HCT116 (cell line): ENCODE results near the gene TMEM150C. TPM values are rescaled to one million over a fixed set of nuclear protein-coding genes. Genes with fewer than 3 reads are reported as not detected.

Experiments used
- ATAC-seq: fragments of 200-7000 bp; cut with Tn5 transposase; 2 replicates; pipeline ENCODE4 v1.9.1; 2020; ENCODE audit warnings: mild to moderate bottlenecking, moderate library complexity
- BruUV-seq: library from RNA; stranded (reverse); fragments of 400-500 nt; replicated peaks from 2 replicates; lab custom pipeline; 2021; lab: Mats Ljungman, UMichigan
- CTCF ChIA-PET: fragments of 300-600 bp; sonication (Branson Sonifier 250); formaldehyde crosslinking; loops from one replicate; lab custom pipeline; 2021; ENCODE audit warnings: antibody characterized with exemption; lab: Charles Lee
- POLR2A ChIA-PET: fragments of 300-600, 350-600 bp; sonication (Branson Sonifier 250); formaldehyde crosslinking; loops from one replicate; lab custom pipeline; 2021; ENCODE audit warnings: antibody characterized with exemption; lab: Charles Lee
- RAD21 ChIA-PET, 2 experiments: fragments of 300-600 bp; sonication (Branson Sonifier 250); formaldehyde crosslinking; loops; one replicate each; lab custom pipeline; 2023; ENCODE audit warnings: low total read pairs in 2 of 2; ENCODE audit not compliant: uncharacterized antibody in 2 of 2, unreplicated experiment in 2 of 2, low non-redundant PET in 1 of 2; lab: Charles Lee
- DNase-seq: peaks from one replicate; pipeline ENCODE4 v3.0.0-alpha.2; 2010; ENCODE audit warnings: low read depth, low spot score
- H2AFZ ChIP-seq: fragments of 200-600 bp; shearing (Covaris generic), sonication (generic); 2 replicates; pipeline ENCODE4 v1.6.1; 2017; ENCODE audit warnings: low read depth, mixed run types, mixed read lengths, antibody characterized with exemption, low read length; ENCODE audit not compliant: poor library complexity, severe bottlenecking
- H3K27ac ChIP-seq: 2 replicates; pipeline ENCODE4 v1.5.1; 2012; ENCODE audit warnings: low read depth, low read length
- H3K27me3 ChIP-seq: fragments of 200-600 bp; sonication (generic); 2 replicates; pipeline ENCODE4 v1.6.1; 2016; ENCODE audit warnings: mixed run types, low read length, mixed read lengths; ENCODE audit not compliant: insufficient read depth
- H3K36me3 ChIP-seq, 2 experiments: fragments of 200-500 bp in 1 of 2; fragments of 200-600 bp in 1 of 2; sonication (Bioruptor generic) in 1 of 2; sonication (generic) in 1 of 2; 2 replicates each; pipeline versions ENCODE4 v1.5.1 to v1.6.1; 2014 to 2016; ENCODE audit warnings: low read length in 2 of 2, inconsistent platforms in 1 of 2, mixed read lengths in 1 of 2, mixed run types in 1 of 2; ENCODE audit not compliant: insufficient read depth in 2 of 2, control insufficient read depth in 1 of 2
- H3K4me1 ChIP-seq, 2 experiments: fragments of 200-600 bp in 1 of 2; sonication (generic) in 1 of 2; 2 replicates each; pipeline versions ENCODE4 v1.5.1 to v1.6.1; 2012 to 2017; ENCODE audit warnings: low read length in 2 of 2, inconsistent platforms in 1 of 2, mild to moderate bottlenecking in 1 of 2, mixed read lengths in 1 of 2, mixed run types in 1 of 2, moderate library complexity in 1 of 2; ENCODE audit not compliant: insufficient read depth in 2 of 2, control insufficient read depth in 1 of 2
- H3K4me2 ChIP-seq: fragments of 200-600 bp; sonication (generic); 2 replicates; pipeline ENCODE4 v1.6.1; 2017; ENCODE audit warnings: mixed run types, low read length, mixed read lengths
- H3K4me3 ChIP-seq, 2 experiments: fragments of 200-600 bp in 1 of 2; sonication (generic) in 1 of 2; replicated peaks in 1 of 2; 2 replicates each; pipeline ENCODE4 v1.5.1; 2011 to 2016; ENCODE audit warnings: low read length in 2 of 2, control low read depth in 1 of 2, low read depth in 1 of 2, mild to moderate bottlenecking in 1 of 2, mixed read lengths in 1 of 2, mixed run types in 1 of 2
- H3K79me2 ChIP-seq: fragments of 200-600 bp; sonication (generic); 2 replicates; pipeline ENCODE4 v1.6.1; 2017; ENCODE audit warnings: mild to moderate bottlenecking, mixed run types, low read length, moderate library complexity, mixed read lengths; ENCODE audit not compliant: insufficient read depth
- H3K9ac ChIP-seq: fragments of 200-600 bp; sonication (generic); 2 replicates; pipeline ENCODE4 v1.6.1; 2016; ENCODE audit warnings: low read length, mixed read lengths
- H3K9me2 ChIP-seq: fragments of 200-600 bp; sonication (generic), shearing (Covaris generic); 2 replicates; pipeline ENCODE4 v1.6.1; 2017; ENCODE audit warnings: mixed run types, mild to moderate bottlenecking, moderate library complexity; ENCODE audit not compliant: insufficient read depth
- H3K9me3 ChIP-seq, 2 experiments: fragments of 200-500 bp in 1 of 2; fragments of 200-600 bp in 1 of 2; sonication (Bioruptor generic) in 1 of 2; sonication (generic) in 1 of 2; 2 replicates each; pipeline ENCODE4 v1.6.1; 2014 to 2017; ENCODE audit warnings: low read length in 2 of 2, mixed read lengths in 2 of 2, inconsistent platforms in 1 of 2, low read depth in 1 of 2, mild to moderate bottlenecking in 1 of 2, mixed run types in 1 of 2, moderate library complexity in 1 of 2; ENCODE audit not compliant: control insufficient read depth in 1 of 2, insufficient read depth in 1 of 2
- H4K20me1 ChIP-seq: fragments of 200-600 bp; sonication (generic), shearing (Covaris generic); 2 replicates; pipeline ENCODE4 v1.6.1; 2017; ENCODE audit warnings: mixed run types, mild to moderate bottlenecking, moderate library complexity; ENCODE audit not compliant: insufficient read depth
- CBX3 ChIP-seq: IDR thresholded peaks from 2 replicates; pipeline ENCODE4 v1.6.1; 2012; ENCODE audit warnings: low read depth
- EGR1 ChIP-seq: IDR thresholded peaks from 2 replicates; pipeline ENCODE4 v1.6.1; 2012; ENCODE audit warnings: low read depth
- ELF1 ChIP-seq: IDR thresholded peaks from 2 replicates; pipeline ENCODE4 v1.6.1; 2012; ENCODE audit warnings: low read depth, borderline replicate concordance
- EZH2phosphoT487 ChIP-seq: fragments of 200-600 bp; IDR thresholded peaks from 2 replicates; pipeline ENCODE4 v1.6.1; 2018; ENCODE audit warnings: antibody characterized with exemption, borderline replicate concordance
- FOSL1 ChIP-seq: IDR thresholded peaks from 2 replicates; pipeline ENCODE4 v1.6.1; 2012; ENCODE audit warnings: low read depth
- JUND ChIP-seq: IDR thresholded peaks from 2 replicates; pipeline ENCODE4 v1.6.1; 2012
- MAX ChIP-seq: IDR thresholded peaks from 2 replicates; pipeline ENCODE4 v1.6.1; 2012
- POLR2A ChIP-seq: IDR thresholded peaks from 2 replicates; pipeline ENCODE4 v1.7.0; 2011; ENCODE audit warnings: borderline replicate concordance; ENCODE audit not compliant: insufficient read depth, insufficient read length; ENCODE audit errors: extremely low read depth
- POLR2AphosphoS5 ChIP-seq: IDR thresholded peaks from 2 replicates; pipeline ENCODE4 v1.6.1; 2011; ENCODE audit warnings: mild to moderate bottlenecking, low read depth, low read length, moderate library complexity
- RAD21 ChIP-seq: IDR thresholded peaks from 2 replicates; pipeline ENCODE4 v1.6.1; 2012; ENCODE audit warnings: low read depth, mild to moderate bottlenecking
- SP1 ChIP-seq: IDR thresholded peaks from 2 replicates; pipeline ENCODE4 v1.6.1; 2012; ENCODE audit warnings: low read depth
- TCF7L2 ChIP-seq: IDR thresholded peaks from 2 replicates; pipeline ENCODE4 v1.7.0; 2011; ENCODE audit warnings: borderline replicate concordance, inconsistent platforms; ENCODE audit not compliant: insufficient read depth, insufficient read length; ENCODE audit errors: extremely low read depth
- YY1 ChIP-seq: IDR thresholded peaks from 2 replicates; pipeline ENCODE4 v1.6.1; 2011; ENCODE audit warnings: low read length, low read depth, moderate library complexity, mild to moderate bottlenecking; ENCODE audit not compliant: insufficient replicate concordance; ENCODE audit errors: extremely low read depth
- ZFX ChIP-seq: fragments of 450-650 bp; IDR thresholded peaks from 2 replicates; pipeline ENCODE4 v1.6.1; 2017
- intact Hi-C: fragments of 100-400 bp; cut with micrococcal nuclease; formaldehyde crosslinking; loops from 2 replicates; pipeline ENCODE4 v1.10.0; 2022
- total RNA-seq: library from RNA; stranded (reverse); gene quantifications from one replicate; pipeline ENCODE4 v1.2.1, GENCODE V29; 2021; ENCODE audit not compliant: unreplicated experiment

The TMEM150C gene
- total RNA-seq, 1 experiment from 2014 or later, result 1.2 TPM

- no peaks in the 10 kb centered on the region for H3K4me1 ChIP-seq
- peaks cover 45% of the 10 kb centered on the region for H3K27me3 ChIP-seq
- RAD21 ChIA-PET, result no interaction called here
- TF ChIP-seq EZH2phosphoT487 (no peak), POLR2A (no peak), SP1 (no peak), FOSL1 (no peak), ELF1 (no peak), ZFX (no peak), JUND (no peak), CBX3 (no peak), POLR2AphosphoS5 (no peak), TCF7L2 (no peak)
- H3K9me2 ChIP-seq, result no peaks in the 10 kb centered on the region
- POLR2A ChIA-PET, result no interaction called here
- no peaks in the 10 kb centered on the region for H3K9me3 ChIP-seq
- H3K4me3 ChIP-seq, result no peak overlapping the region
- CTCF ChIA-PET, result no interaction called here
- no peak overlapping the region for H3K4me2 ChIP-seq
- no peaks in the 10 kb centered on the region for H3K36me3 ChIP-seq
- H2AFZ ChIP-seq, result no peak overlapping the region
- no peaks in the 10 kb centered on the region for H4K20me1 ChIP-seq
- H3K79me2 ChIP-seq, result no peaks in the 10 kb centered on the region
- no peak overlapping the region for H3K9ac ChIP-seq
- intact Hi-C loops, result no loop called here
- H3K27ac ChIP-seq, result no peak overlapping the region
- DNase-seq, result no peak
- BruUV-seq, result no TSS peak
- no peak for ATAC-seq
These were observed 30.9 kb upstream of the TMEM150C start for GRCh38 chr4:82592639-82593038.

- Histone ChIP-seq H2AFZ (no peak overlapping the region), H4K20me1 (no peaks in the 10 kb centered on the region), H3K4me3 (no peak overlapping the region), H3K27ac (no peak overlapping the region), H3K4me2 (no peak overlapping the region), H3K9me3 (no peaks in the 10 kb centered on the region), H3K4me1 (no peaks in the 10 kb centered on the region), H3K36me3 (no peaks in the 10 kb centered on the region), H3K27me3 (peaks cover 45% of the 10 kb centered on the region), H3K9ac (no peak overlapping the region), H3K79me2 (no peaks in the 10 kb centered on the region), H3K9me2 (no peaks in the 10 kb centered on the region)
- DNase-seq (no peak), ATAC-seq (no peak)
- RAD21 ChIA-PET, result no interaction called here
- TF ChIP-seq JUND (no peak), EGR1 (no peak), CBX3 (no peak), POLR2A (no peak), TCF7L2 (no peak), RAD21 (no peak), FOSL1 (no peak), MAX (no peak), YY1 (no peak)
- intact Hi-C loops, result no loop called here
- CTCF ChIA-PET, result no interaction called here
- POLR2A ChIA-PET, result no interaction called here
- BruUV-seq, result no TSS peak
These were observed 29.8 kb upstream of the TMEM150C start for GRCh38 chr4:82591592-82591991.
